Measurements from ENCODE around the gene RDH13.

DNA sequence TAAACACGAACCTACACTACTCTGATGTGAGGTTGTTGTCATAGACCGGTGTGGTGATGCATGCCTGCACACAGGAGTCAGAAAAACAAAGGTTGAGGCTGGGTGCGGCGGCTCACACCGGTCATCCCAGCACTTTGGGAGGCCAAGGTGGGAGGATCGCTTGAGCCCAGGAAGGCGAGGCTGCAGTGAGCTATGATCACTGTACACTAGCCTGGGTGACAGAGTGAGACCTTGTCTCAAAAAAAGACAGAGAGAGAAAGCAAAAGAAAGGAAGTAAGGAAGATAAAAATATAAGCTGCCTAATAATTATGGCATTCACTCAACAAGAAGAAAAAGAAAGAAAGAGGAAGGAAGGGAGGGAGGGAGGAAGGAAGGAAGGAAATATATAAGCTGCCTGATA lies 34.2 kb downstream of the RDH13 start:
- no peak for TF ChIP-seq POLR2A (IDR thresholded peaks at IDR 0.05)
- TF ChIP-seq EP300 (IDR thresholded peaks at IDR 0.05), result no peak
- no peak for TF ChIP-seq CTCF (IDR thresholded peaks at IDR 0.05)
- TF ChIP-seq POLR2AphosphoS5 (IDR thresholded peaks at IDR 0.05), result no peak
